HG03457 (cell line): ENCODE measurements around the gene C2.
"Not testable (repeated sequence)": the region's sequence is repeated elsewhere in the genome, so short reads cannot be mapped to it uniquely, and the experiment has no call there.

Experiments used
- ATAC-seq: cut with Tn5 transposase; IDR thresholded peaks from one replicate; pipeline ENCODE4 v1.9.1; 2021; ENCODE audit warnings: moderate number of reproducible peaks; ENCODE audit not compliant: unreplicated experiment

The C2 gene

DNA sequence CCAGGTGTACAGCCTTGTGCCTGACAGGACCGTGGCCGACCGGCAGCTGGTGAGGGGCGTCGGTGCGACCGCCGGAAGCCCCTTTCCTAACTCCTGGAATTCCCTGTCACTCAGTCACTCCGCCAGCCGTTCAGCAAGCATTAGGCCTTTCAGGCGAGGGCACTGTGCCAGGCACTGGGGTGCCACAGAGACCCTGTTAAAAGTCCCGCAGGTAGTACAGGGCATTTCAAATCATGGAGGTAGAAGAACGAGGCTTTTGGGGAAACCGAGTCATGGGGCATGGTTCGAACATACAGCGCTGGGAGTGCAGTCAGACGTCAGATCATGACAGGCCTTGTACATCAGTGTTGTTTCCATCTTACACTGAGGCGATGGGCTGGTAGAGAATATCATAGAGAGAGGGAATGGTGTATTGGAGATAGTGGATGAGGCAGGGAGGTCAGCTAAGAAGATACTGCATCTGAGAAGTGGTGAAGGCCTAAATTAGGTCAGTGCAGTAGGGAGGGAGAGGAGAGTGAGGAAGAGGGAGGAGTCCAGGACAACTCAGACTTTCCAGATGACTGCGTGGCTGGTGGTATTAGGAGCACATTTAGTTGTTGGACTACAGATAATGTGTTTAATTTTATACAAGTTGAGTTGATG is 45.3 kb downstream of the C2 start:
- peak; percentile 2 for ATAC-seq

DNA sequence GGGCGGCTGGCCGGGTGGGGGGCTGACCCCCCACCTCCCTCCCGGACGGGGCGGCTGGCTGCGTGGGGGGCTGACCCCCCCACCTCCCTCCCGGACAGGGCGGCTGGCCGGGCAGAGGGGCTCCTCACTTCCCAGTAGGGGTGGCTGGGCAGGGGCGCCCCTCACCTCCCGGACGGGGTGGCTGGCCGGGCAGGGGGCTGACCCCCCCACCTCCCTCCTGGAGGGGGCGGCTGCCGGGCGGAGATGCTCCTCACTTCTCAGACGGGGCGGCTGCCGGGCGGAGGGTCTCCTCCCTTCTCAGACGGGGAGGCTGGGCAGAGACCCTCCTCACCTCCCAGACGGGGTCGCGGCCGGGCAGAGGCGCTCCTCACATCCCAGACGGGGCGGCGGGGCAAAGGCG is 48.5 kb downstream of the C2 start:
- ATAC-seq, result not testable (repeated sequence)

DNA sequence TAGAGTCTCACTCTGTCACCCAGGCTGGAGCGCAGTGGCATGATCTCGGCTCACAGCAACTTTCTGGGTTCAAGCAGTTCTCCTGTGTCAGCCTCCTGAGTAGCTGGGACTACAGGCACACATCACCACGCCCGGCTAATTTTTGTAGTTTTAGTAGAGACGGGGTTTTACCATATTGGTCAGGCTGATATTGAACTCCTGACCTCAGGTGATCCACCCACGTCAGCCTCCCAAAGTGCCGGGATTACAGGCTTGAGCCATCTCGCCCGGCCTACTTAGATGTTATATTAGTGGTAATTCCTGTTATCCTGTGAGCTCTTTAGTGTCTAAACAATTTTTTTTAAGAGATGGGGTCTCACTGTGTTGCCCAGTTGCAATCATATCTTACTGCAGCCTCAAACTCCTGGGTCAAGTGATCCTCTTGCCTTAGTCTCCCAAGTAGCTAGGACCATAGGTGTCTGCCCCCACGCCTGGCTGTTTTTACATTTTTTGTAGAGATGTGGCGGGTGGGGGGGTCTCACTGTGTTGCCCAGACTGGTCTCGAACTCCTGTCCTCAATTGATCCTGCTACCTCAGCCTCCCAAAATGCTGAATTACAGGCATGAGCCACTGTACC is 50.4 kb downstream of the C2 start:
- no peak for ATAC-seq

DNA sequence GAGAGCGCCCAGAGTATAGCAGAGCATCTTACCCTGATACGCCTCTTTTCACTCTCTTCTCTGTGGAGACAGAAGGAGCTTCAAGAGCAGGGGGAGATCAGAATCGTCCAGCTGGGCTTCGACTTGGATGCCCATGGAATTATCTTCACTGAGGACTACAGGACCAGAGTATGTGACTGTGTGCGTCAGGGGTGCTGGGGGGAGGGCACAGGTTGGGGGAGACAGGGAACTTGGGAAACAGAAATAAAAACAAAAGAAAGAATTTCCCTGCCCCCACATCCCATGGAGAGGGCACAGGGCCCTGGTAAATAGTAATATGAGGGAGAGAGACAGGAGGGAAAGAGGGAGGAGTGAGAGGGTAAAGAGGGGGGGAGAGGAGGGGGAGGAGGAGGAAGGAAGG is 51.3 kb downstream of the C2 start:
- no peak for ATAC-seq

DNA sequence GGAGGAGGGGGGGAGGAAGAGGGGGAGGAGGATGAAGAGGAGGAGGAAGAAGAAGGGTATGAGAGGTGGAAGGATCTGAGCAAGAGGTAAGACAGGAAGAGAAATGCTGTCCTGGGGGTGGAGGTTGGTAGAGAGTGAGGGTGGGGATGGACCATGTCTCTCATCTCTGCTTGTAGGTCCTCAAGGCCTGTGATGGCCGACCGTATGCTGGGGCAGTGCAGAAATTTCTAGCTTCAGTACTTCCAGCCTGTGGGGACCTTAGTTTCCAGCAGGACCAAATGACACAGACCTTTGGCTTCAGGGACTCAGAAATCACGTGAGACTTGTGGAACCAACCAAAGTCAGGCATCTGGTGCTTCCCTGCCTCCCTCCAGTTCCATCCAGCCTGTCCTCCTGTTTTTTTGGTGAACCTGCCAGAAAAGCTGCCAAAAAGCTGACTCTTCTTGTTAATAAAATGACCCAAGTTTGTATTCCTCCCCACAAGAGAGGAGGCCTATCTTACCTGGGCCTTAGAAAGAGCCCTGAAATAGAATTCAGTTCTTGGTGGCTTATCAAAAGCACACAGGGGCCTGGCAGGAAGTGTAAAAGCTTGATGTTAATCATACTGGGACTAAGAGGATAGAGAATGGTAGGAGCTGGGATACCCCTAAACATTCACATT is 51.9 kb downstream of the C2 start:
- no peak for ATAC-seq

DNA sequence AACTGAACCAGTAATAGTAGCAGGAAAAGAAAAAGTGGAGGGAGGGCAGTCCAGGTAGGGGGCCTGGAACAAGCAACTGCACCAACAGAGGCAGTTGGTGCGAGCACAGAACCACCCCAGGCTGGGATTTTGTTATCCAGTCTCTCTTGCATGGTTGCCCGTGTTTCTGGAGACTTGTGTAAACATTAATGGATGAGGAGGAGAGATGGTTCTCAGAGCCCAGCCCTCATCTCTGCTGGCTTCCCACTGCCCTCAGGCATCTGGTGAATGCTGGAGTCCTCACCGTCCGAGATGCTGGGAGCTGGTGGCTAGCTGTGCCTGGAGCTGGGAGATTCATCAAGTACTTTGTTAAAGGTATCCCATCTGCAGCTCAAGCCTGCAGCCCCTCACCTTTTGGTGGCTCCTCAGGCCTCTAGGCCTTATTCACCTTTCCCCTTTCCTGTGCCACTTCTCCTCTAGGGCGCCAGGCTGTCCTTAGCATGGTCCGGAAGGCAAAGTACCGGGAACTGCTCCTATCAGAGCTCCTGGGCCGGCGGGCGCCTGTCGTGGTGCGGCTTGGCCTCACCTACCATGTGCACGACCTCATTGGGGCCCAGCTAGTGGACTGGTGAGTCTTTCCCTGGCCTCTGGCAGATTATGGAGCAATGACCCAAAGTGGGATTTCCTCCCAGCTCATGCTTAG is 52.8 kb downstream of the C2 start:
- not testable (repeated sequence) for ATAC-seq

DNA sequence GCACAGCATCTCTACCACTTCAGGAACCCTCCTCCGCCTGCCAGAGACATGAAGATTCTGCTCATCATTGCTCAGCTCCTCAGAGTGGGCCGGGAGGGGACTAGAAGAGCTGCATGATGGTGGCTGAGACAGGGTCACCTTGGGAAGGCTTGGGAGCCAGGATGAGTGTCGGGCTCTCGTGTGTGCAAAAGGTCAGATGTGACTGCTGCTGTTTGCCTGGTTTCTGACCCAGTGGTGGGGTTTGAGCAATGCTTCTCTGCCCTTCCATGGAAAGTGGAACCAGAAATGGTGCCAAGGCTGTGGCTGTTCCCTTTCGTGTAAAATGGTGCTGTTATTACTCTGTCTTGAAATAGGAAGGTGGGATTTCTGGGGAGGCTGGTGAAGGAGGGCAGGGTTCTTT is 53.5 kb downstream of the C2 start:
- ATAC-seq, result not testable (repeated sequence)

DNA sequence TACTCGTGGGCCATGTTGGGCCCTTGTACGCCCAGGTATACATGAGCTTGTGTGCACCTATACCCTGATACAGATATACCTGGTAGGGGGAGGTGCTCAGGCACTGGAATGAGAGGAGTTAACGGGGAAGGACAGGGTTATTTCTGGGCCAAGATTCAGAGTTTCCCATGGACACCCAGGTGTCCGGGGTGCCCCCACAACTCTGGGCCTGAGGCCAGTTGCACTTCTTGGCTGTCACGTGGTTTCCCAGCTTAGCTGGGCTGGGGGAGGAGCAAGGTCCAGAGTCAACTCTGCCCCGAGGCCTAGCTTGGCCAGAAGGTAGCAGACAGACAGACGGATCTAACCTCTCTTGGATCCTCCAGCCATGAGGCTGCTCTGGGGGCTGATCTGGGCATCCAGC is 54.2 kb downstream of the C2 start, which contains the start of gene C4A:
Gene C4A (plus strand): TSS at position 314 of the 400 bp plus-strand sequence. CDS start 51 bp downstream, at position 365.
- ATAC-seq, result not testable (repeated sequence)

DNA sequence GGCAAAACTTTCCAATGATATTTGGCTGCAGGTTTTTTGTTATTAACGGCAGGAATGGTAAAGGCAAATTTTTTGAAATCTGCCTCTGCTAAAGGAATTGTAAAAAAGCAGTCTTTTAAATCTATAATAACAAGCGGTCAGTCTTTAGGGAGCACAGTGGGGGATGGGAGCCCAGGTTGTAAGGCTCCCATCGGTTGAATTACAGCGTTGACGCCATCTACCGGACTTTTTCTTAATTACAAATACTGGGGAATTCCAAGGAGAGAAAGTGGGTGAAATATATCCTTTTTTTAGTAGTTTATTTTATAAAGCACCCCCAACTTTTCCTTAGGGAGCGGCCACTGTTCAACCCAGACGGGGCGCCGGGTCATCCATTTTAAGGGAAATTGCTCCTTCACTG is 61.8 kb downstream of the C2 start:
- not testable (repeated sequence) for ATAC-seq

DNA sequence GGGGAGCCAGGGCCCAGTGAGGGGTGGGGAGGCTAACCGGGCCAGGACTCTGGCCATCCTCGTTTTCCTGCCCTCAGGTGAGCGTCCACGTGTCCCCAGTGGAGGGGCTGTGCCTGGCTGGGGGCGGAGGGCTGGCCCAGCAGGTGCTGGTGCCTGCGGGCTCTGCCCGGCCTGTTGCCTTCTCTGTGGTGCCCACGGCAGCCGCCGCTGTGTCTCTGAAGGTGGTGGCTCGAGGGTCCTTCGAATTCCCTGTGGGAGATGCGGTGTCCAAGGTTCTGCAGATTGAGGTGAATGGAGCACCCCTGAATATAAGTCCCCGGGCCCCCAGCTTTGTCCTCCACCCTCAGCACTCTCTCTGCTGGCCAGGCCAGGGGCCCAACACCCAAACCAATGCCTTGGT is 66.9 kb downstream of the C2 start:
- not testable (repeated sequence) for ATAC-seq
